MM.1S (cell line): ENCODE results near the gene PKP4.
"Not testable (repeated sequence)": the region's sequence is repeated elsewhere in the genome, so short reads cannot be mapped to it uniquely, and the experiment has no call there.

Experiments used
- DNase-seq: peaks from one replicate; pipeline ENCODE4 v3.0.0-alpha.2; 2015
- H2AFZ ChIP-seq: fragments of 300-600 bp; sonication (generic); 2 replicates; pipeline ENCODE4 v1.6.0; 2016; ENCODE audit warnings: antibody characterized with exemption, low read length
- H3F3A ChIP-seq: fragments of 300-600 bp; sonication (generic); 2 replicates; pipeline ENCODE4 v1.6.1; 2016; ENCODE audit warnings: mild to moderate bottlenecking, antibody characterized with exemption, low read length, moderate library complexity, mixed read lengths; ENCODE audit not compliant: insufficient read depth
- H3K27ac ChIP-seq: fragments of 300-600 bp; sonication (generic); 2 replicates; pipeline ENCODE4 v1.5.1; 2016; ENCODE audit warnings: mild to moderate bottlenecking, low read length
- H3K27me3 ChIP-seq: fragments of 300-600 bp; sonication (generic); replicated peaks from 2 replicates; pipeline ENCODE4 v1.6.0; 2016; ENCODE audit warnings: low read length; ENCODE audit not compliant: insufficient read depth
- H3K36me3 ChIP-seq: fragments of 300-600 bp; sonication (generic); replicated peaks from 2 replicates; pipeline ENCODE4 v1.6.1; 2016; ENCODE audit warnings: mild to moderate bottlenecking, low read length, mixed read lengths; ENCODE audit not compliant: insufficient read depth
- H3K4me1 ChIP-seq: fragments of 300-600 bp; sonication (generic); 2 replicates; pipeline ENCODE4 v1.6.1; 2016; ENCODE audit warnings: low read length, mixed read lengths
- H3K4me2 ChIP-seq: fragments of 300-600 bp; sonication (generic); 2 replicates; pipeline ENCODE4 v1.6.0; 2016; ENCODE audit warnings: low read depth, low read length
- H3K4me3 ChIP-seq: fragments of 300-600 bp; sonication (generic); 2 replicates; pipeline ENCODE4 v1.5.1; 2016; ENCODE audit warnings: low read length, mixed read lengths
- H3K79me2 ChIP-seq: fragments of 300-600 bp; sonication (generic); 2 replicates; pipeline ENCODE4 v1.6.1; 2016; ENCODE audit warnings: mixed run types, low read length, mixed read lengths
- H3K9ac ChIP-seq: fragments of 300-600 bp; sonication (generic); 2 replicates; pipeline ENCODE4 v1.6.1; 2016; ENCODE audit warnings: low read length, mixed read lengths
- H3K9me2 ChIP-seq: fragments of 300-600 bp; sonication (generic); replicated peaks from 2 replicates; pipeline ENCODE4 v1.6.1; 2016; ENCODE audit warnings: mild to moderate bottlenecking, low read length, mixed read lengths; ENCODE audit not compliant: insufficient read depth
- H3K9me3 ChIP-seq: fragments of 300-600 bp; sonication (generic); replicated peaks from 2 replicates; pipeline ENCODE4 v1.6.1; 2016; ENCODE audit warnings: mild to moderate bottlenecking, low read length, mixed read lengths; ENCODE audit not compliant: insufficient read depth
- H4K20me1 ChIP-seq: fragments of 300-600 bp; sonication (generic); 2 replicates; pipeline ENCODE4 v1.6.1; 2016; ENCODE audit warnings: mild to moderate bottlenecking, low read length, moderate library complexity, mixed read lengths; ENCODE audit not compliant: insufficient read depth
- EZH2 ChIP-seq: fragments of 300-600 bp; sonication (generic); optimal IDR thresholded peaks from 2 replicates; pipeline ENCODE3; 2017; ENCODE audit warnings: low read depth, mild to moderate bottlenecking, antibody characterized with exemption, low read length, mixed read lengths
- EZH2phosphoT487 ChIP-seq: fragments of 300-600 bp; sonication (generic); IDR thresholded peaks from 2 replicates; pipeline ENCODE4 v1.6.1; 2018; ENCODE audit warnings: antibody characterized with exemption, low read length
- TF ChIP-seq, protein P1 (sequence below): fragments of 300-600 bp; sonication (generic); IDR thresholded peaks from 2 replicates; pipeline ENCODE4 v1.5.1; 2016; ENCODE audit warnings: antibody characterized with exemption, low read length, mixed read lengths

The PKP4 gene

GRCh38 chr2:158473719-158474392, 17.1 kb downstream of the PKP4 start:
- no peak for TF ChIP-seq EZH2phosphoT487
- TF ChIP-seq EZH2: no peak
- TF ChIP-seq, protein P1, sequence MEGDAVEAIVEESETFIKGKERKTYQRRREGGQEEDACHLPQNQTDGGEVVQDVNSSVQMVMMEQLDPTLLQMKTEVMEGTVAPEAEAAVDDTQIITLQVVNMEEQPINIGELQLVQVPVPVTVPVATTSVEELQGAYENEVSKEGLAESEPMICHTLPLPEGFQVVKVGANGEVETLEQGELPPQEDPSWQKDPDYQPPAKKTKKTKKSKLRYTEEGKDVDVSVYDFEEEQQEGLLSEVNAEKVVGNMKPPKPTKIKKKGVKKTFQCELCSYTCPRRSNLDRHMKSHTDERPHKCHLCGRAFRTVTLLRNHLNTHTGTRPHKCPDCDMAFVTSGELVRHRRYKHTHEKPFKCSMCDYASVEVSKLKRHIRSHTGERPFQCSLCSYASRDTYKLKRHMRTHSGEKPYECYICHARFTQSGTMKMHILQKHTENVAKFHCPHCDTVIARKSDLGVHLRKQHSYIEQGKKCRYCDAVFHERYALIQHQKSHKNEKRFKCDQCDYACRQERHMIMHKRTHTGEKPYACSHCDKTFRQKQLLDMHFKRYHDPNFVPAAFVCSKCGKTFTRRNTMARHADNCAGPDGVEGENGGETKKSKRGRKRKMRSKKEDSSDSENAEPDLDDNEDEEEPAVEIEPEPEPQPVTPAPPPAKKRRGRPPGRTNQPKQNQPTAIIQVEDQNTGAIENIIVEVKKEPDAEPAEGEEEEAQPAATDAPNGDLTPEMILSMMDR: no peak

GRCh38 chr2:158474526-158475011, 17.8 kb downstream of the PKP4 start:
- H4K20me1 ChIP-seq, H3K27ac ChIP-seq, H3K4me2 ChIP-seq, H3K9ac ChIP-seq, H3K9me2 ChIP-seq, H2AFZ ChIP-seq, H3K79me2 ChIP-seq, H3K9me3 ChIP-seq, H3F3A ChIP-seq, H3K27me3 ChIP-seq, DNase-seq, H3K36me3 ChIP-seq, H3K4me3 ChIP-seq: not testable (repeated sequence)
- peaks cover 15% of the 10 kb centered on the region for H3K4me1 ChIP-seq

More at GRCh38 chr2:158473719-158474392, 17.1 kb downstream of the PKP4 start:
- Histone ChIP-seq H3K36me3 (no peaks in the 10 kb centered on the region; the same call in 1 of the 2 replicates), H4K20me1 (no peaks in the 10 kb centered on the region), H3F3A (no peaks in the 10 kb centered on the region), H3K9ac (no peak overlapping the region), H3K79me2 (peaks cover 3% of the 10 kb centered on the region), H3K4me3 (no peak overlapping the region), H3K4me2 (no peak overlapping the region), H3K9me3 (no peaks in the 10 kb centered on the region), H3K27me3 (no peaks in the 10 kb centered on the region), H3K27ac (no peak overlapping the region), H2AFZ (no peak overlapping the region), H3K9me2 (no peaks in the 10 kb centered on the region), H3K4me1 (peaks cover 15% of the 10 kb centered on the region)
- no peak for DNase-seq

GRCh38 chr2:158477202-158477601, 20.4 kb downstream of the PKP4 start:
- Histone ChIP-seq H3K27me3 (no peaks in the 10 kb centered on the region), H3F3A (no peaks in the 10 kb centered on the region), H3K9me2 (no peaks in the 10 kb centered on the region), H3K27ac (no peak overlapping the region), H4K20me1 (no peaks in the 10 kb centered on the region), H3K4me2 (no peak overlapping the region), H3K4me1 (peaks cover 15% of the 10 kb centered on the region), H3K36me3 (no peaks in the 10 kb centered on the region; the same call in 1 of the 2 replicates), H3K4me3 (no peak overlapping the region), H2AFZ (no peak overlapping the region), H3K79me2 (peaks cover 15% of the 10 kb centered on the region), H3K9me3 (no peaks in the 10 kb centered on the region), H3K9ac (no peak overlapping the region)
- no peak for DNase-seq
- no peak for TF ChIP-seq EZH2
- TF ChIP-seq, protein P1: no peak
- TF ChIP-seq EZH2phosphoT487: no peak

DNA sequence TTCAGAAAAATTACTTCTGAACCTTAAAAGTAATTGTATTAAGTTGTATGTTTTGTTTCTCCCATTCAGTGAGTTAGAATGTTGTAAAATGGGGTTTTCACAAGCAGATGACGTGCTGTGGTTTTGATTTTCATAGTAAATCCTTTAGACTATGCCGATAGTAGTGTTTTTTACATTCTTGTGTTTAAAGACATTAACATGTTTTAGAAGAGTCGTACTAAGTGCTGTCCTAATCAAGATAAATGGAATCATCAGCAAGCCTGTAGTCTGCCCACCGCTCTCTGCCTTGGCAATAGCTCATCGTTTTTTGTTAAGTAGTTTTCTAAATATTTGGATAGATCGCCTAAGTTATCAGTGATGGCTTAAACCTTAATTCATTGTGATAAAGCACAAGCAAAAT, 21.5 kb downstream of the PKP4 start:
- Histone ChIP-seq H3K9ac (no peak overlapping the region), H4K20me1 (no peaks in the 10 kb centered on the region), H3K4me1 (peaks cover 15% of the 10 kb centered on the region), H3K4me2 (no peak overlapping the region), H3K4me3 (no peak overlapping the region), H2AFZ (no peak overlapping the region), H3K79me2 (peaks cover 18% of the 10 kb centered on the region), H3K27ac (no peak overlapping the region), H3K9me2 (no peaks in the 10 kb centered on the region), H3F3A (no peaks in the 10 kb centered on the region), H3K27me3 (no peaks in the 10 kb centered on the region), H3K36me3 (no peaks in the 10 kb centered on the region; the same call in 1 of the 2 replicates), H3K9me3 (no peaks in the 10 kb centered on the region)
- no peak for DNase-seq
- TF ChIP-seq EZH2phosphoT487 (no peak), EZH2 (no peak)
- TF ChIP-seq, protein P1: no peak
